HG03442 (cell line): ENCODE results near the gene ZMIZ2.

Experiments used
- ATAC-seq: cut with Tn5 transposase; IDR thresholded peaks from one replicate; pipeline ENCODE4 v1.9.1; 2021; ENCODE audit warnings: mild to moderate bottlenecking, moderate library complexity; ENCODE audit not compliant: unreplicated experiment

The ZMIZ2 gene

DNA sequence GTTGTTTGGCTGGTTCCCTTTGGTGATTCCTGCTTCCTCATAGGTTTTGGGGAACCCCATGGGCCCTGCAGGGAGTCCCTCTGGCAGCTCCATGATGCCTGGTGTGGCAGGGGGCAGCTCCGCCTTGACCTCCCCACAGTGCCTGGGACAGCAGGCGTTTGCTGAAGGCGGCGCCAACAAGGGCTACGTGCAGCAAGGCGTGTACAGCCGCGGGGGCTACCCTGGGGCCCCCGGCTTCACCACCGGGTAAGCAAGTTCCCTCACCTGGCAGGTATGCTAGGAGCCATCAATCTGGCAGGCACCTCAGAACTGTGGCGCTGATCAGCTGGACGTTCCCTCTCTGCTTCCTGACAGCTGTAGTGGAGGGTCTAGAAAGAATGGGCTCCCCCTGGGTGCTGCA, 8.3 kb downstream of the ZMIZ2 start:
- ATAC-seq: no peak

DNA sequence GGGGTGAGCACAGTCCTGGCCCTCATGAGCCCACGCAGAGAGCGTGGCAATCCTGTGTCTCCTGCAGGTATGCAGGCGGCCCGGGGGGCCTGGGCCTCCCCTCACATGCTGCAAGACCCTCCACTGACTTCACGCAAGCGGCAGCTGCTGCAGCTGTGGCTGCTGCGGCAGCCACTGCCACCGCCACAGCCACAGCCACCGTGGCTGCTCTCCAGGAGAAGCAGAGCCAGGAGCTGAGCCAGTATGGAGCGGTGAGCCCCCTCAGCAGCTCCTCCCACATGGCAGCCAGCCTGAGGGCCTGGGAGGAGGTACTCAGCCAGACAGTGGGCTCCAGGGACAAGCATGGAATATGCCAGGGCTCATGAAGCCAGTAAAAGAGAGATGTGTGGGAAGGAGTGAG, 8.7 kb downstream of the ZMIZ2 start:
- no peak for ATAC-seq

DNA sequence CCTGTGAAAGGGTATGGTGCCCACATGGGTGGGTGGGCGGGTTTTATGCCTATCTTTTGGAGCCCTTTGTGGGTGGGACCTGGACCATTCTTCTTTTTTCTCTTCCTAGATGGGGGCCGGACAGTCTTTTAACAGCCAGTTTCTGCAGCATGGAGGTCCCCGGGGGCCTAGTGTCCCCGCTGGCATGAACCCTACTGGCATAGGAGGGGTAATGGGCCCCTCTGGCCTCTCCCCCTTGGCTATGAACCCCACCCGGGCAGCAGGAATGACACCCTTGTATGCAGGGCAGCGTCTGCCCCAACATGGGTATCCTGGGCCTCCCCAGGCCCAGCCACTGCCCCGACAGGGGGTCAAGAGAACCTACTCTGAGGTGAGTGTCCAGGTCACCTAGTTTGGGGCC, 9.1 kb downstream of the ZMIZ2 start:
- ATAC-seq: no peak

DNA sequence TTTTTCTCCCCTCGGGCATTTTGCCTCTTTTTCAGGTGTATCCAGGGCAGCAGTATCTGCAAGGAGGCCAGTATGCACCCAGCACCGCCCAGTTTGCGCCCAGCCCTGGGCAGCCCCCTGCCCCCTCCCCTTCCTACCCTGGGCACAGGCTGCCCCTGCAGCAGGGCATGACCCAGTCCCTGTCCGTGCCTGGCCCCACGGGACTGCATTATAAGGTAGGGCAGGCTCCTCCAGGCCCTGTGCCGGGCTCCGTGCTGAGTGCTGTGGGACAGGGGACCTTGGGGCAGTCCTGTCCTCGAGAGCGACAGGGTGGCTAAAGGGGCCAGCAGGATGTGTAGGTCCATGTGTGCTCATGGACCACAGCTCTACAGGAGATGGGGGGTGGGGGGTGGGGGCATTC, 10.6 kb downstream of the ZMIZ2 start:
- ATAC-seq: no peak

DNA sequence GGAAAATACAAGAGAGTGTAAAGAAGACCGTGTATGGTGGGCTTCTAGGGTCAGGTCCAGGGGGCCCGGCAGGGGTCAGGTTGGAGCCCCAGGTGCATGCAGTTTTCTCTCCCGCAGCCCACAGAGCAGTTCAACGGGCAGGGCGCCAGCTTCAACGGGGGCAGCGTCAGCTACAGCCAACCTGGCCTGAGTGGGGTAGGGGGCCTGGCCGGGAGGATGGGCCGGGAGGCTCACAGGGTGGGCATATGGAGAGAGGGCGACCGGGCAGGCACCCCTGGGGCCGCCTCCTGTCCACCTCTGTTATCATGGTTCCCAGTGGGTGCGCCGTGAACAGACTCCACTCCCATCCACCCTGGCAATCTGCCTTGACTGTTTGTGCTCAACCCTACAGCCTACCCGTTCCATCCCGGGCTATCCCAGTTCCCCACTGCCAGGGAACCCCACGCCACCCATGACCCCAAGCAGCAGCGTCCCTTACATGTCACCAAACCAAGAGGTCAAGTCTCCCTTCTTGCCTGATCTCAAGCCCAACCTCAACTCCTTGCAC, 11.5 kb downstream of the ZMIZ2 start:
- no peak for ATAC-seq

DNA sequence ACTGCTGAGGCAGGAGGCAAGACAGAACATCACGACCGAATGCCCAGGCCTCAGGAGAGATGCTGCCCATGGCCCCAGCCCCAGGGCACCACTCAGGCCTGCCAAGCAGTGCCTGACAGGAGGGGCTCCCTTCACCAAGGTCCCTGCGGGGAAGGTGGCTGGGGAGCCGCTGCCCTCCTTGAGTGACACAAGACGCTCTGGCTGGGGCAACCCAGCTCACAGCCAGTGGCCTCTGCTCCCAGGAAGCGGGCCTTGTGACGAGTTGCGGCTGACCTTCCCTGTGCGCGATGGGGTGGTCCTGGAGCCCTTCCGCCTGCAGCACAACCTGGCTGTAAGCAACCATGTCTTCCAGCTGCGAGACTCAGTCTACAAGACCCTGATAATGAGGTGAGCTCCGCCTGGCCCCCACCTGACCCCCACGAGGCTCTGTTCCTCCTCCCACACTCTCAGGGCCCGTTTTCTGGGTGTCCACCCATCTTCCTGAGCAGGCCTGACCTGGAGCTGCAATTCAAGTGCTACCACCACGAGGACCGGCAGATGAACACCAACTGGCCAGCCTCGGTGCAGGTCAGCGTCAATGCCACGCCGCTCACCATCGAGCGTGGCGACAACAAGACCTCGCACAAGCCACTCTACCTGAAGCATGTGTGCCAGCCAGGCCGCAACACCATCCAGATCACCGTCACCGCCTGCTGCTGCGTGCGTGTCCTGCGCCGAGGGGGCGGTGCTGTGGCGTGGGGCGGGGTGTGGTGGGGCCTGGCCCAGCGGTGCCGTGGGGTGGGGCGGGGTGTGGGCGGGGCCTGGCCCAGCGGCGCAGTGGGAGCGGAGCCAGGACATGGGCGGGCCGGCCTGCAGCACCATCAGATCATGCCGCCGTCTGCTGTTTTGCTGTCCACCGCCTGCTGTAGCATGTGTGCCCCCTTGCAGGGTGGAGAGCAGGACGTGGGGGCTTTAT, 12.8 kb downstream of the ZMIZ2 start:
- no peak for ATAC-seq

DNA sequence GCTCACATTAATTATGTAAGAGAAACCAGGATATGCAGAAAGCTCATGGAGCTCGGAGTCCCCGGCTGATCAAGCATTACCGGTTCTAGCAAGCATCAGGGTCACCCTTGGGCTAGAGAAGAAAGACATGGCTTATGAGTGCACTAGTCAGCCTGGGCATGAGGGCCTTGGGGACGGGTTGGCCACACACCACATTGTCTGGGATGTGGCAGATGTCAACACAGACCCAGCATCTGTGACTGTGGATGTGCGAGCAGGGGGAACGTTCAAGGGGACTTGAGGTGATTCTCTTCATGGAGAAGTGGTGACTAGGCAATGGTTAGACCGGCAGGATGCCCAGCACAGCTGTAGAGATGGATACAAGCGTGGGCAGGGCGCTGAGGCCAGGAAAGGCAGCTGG, 13.7 kb downstream of the ZMIZ2 start:
- ATAC-seq: no peak

DNA sequence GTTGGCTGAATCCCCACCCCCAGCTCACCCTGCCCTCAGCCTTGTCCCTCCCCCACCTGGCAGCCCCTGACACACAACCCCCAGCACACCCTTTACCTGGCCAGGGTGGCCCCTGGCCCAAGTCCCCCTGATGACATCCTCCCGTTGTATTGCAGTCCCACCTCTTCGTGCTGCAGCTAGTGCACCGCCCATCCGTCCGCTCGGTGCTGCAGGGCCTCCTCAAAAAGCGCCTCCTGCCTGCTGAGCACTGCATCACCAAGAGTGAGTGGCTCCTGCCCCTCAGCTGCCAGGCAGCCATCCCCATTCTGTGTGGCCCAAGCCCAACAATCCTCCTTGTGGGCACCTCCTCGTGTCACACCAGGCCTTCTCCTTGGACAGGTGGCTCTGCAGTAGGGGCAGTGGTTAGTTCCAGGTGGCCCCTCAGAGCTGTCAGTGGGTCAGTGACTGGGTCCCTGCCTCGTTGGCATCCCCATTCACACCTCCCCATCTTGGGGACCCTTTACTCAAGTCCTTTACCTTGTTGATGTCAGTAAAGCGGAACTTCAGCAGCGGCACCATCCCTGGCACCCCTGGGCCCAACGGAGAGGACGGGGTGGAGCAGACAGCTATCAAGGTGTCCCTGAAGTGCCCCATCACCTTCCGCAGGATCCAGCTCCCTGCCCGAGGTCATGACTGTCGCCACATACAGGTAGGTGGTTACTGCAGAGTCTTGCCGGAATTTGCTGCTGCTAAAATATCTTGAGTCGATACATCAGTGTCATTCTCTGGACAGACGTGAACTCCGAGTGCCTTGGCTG, 14.3 kb downstream of the ZMIZ2 start:
- ATAC-seq: no peak

DNA sequence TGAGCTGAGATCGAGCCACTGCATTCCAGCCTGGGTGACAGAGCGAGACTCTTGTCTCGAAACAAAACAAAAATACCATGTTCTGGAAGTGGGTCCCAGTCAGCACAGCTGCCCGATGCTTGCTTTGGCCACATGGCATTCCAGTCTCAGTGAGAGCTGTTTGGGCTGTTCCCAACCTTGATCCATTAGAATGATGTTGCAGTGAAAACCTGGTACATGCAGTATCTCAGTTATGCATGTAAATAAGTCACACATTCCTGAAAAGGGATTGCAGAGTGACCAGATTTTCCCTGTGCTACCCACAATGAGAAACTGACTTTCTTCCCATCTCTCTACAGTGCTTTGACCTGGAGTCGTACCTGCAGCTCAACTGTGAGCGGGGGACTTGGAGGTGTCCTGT, 15.4 kb downstream of the ZMIZ2 start:
- ATAC-seq: no peak

DNA sequence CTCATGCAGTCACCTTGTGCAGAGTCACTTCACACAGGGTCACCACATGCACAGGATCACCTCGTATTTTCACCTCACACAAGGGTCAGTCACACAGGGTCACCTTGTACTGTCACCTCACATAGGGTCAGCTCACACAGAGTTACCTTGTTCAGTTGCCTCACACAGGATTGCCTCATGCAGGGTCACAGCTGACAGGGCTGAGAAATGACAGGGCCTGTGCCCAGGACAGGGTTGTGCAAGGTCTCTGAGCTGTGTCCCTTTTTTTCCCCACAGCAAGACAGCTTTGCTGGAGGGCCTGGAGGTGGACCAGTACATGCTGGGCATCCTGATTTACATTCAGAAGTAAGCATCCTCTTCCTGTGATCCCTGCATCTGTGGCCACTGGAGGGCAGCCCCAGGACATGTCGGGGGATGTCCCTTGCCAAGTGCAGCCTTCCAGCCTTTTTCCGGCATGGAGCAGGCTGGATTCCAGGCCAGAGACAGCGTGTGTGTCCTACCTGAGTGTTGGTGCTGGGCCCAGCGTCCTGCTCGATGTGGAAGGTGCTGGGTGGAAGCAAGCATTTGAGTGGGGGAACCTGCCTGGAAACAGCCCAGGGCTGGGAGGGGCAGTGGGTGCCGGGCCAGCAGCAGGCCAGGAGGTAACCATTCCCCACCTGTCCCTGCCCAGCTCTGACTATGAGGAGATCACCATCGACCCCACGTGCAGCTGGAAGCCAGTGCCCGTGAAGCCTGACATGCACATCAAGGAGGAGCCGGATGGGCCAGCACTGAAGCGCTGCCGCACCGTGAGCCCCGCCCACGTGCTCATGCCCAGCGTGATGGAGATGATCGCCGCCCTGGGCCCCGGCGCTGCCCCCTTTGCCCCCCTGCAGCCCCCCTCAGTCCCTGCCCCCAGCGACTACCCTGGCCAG, 16.3 kb downstream of the ZMIZ2 start:
- ATAC-seq: no peak

DNA sequence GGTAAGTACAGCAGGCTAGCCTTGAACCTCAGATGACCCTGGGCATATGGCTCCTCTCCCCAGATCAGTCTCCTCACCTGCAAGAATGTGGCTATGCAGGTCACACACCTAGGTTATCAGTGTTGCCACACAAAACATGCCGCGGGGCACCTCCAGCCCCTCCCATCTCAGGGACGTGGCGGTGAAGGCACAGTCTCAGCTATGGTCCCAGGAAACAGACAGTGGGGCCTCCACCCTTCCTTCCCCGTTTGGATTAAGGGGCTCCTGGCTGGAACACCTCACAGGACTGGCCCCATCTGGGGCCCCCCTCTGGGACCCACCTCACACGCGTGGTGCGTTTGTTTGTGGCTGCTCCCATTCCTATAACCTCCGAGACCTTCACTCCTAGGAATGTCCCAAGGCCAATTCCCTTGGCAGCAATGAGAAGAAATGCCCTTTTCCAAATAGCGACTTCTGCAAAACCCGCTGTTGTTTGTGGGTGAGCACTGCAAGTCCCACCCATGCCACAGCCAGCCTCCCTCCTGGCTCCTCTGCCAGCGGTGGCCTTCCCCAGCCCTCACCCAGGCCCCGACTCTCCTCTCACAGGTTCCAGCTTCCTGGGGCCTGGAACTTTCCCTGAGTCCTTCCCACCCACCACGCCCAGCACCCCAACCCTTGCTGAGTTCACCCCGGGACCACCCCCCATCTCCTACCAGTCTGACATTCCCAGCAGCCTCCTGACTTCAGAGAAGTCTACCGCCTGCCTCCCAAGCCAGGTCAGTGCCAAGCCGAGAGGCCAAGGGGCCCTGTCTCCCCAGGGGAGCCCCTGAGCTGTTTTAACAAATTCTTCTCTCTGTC, 17.1 kb downstream of the ZMIZ2 start:
- ATAC-seq: no peak

DNA sequence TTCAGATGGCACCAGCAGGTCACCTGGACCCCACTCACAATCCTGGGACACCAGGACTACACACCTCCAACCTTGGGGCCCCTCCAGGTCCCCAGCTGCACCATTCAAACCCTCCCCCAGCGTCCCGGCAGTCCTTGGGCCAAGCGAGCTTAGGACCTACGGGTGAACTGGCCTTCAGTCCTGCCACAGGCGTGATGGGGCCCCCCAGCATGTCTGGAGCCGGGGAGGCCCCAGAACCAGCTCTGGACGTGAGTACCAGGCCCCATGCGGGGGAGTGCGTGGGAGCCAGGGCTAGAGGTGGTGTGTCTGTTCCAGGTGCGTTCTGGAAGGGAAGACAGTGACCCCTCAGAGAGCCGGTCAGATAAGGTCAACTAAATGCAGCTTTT, 17.8 kb downstream of the ZMIZ2 start:
- ATAC-seq: no peak

DNA sequence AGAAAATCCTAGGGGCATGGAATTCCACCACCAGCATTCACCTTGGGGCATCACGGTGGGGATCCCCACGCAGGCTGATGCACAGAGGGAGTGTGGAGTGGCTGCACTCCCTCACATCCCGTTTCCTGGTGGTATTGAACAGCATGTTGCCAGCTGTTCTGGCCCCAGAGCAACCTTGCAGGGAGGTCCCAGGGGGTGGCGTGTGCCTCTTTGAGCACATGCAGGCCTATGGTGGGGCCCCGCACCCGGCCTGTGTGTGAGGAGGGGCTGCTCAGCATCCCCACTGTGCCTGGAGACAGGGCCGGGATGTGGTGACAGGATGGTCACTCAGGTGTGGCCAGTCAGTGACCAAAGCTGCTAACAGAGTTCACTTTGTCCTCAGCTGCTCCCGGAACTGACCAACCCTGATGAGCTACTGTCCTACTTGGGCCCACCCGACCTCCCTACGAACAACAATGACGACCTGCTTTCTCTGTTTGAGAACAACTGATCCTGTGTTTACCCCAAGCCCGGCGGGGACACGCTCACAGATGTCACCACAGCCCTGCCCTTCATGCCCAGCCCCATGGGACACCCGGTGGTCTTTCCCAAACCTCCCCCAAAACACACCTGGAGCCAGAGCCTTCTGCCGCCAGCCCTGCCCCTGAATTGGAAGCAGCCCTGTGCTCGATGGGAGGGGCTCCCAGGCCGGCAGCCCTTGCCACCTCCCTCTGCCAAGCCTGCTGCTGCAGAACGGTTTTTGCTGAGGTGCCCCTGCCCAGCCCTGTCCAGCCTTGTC, 18.7 kb downstream of the ZMIZ2 start:
- no peak for ATAC-seq

DNA sequence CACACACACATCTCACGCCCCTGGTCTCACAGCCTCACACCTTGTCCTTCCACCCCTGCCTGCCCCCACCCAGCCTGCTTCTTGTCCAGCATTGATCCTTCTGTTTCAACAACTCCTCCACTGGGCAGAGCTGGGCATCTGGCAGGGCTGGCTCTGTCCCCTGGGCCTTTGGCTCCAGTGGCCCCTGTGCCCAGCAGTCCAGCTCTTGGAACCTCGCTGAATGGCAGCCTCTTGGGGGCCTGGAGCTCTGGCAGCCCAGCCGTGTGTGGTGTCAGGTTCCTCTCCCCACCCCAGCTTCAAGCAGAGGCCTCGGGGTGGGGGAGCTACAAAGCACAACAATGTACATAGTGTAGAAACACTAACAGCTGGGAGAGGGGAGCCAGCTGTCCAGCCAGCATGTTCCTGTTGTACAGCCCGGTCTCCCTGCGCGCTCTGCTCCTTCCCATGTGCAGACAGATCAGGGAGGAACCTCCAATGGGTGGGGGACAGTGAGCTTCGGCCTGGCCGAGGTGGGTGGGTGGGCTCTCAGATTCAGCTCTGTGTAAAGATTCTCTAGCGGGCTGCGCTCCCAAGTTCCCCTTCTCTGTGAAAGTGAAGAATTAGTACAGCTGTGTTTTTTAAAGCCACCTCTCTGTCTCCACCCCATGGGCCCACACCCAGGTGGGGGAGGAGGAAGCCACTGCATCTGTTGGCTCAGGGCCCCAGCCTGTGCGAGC, 19.4 kb downstream of the ZMIZ2 start:
- ATAC-seq: no peak

DNA sequence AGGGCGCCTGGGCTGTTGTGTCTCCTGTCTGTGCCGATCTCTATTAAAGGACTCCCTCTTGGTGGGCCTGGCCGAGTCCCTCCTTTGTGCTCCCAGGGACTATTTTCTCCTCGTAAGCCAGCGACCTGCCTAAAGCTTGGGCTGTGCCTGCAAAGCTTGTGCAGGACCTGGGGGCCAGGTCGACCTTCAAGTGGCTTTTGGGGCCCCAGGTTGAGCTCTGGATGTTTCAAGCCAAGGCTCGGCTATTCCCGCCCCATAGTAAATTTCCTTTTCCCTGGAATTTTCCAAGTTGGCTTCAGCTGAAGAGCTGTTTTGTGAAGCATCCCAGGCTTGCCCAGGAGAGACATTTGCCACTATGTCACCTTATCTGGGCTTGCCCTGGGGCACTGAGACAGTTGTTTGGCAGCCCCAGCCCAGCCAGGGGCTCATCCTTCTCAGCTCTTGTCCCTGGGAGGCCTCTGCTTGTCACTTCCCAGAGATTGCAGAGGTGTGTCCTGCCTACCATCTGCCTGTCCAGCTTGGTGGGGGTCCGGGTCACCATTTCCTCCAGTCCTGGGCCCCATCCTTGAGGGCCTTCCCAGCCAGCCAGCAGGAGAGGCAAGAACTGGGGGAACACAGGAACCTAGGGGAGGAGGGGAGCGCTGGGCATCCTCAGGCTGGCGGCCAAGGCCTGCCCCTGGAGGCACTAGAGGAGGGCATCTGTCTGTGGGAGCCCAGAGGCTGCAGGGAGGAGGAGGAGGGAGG, 20.2 kb downstream of the ZMIZ2 start:
- ATAC-seq: no peak

DNA sequence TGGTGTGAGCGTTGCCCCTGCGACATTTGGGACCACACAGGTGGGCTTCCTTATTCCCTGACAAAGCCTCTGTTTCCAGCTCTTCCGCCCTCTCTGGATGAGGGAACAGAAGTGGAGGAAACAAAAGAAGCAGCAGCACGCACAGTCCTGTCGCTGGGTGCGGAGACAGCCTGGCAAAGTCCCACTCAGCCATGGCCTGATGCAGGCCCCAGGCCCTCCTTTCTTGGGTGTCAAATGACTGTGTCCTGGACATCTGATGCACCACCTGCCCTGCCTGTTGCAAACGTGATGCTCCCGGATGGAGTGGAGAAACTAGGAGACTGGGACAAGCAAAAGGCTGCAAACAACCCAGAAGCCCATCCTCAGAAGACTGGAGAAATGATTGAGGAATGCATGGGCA, 20.7 kb downstream of the ZMIZ2 start:
- ATAC-seq: no peak

DNA sequence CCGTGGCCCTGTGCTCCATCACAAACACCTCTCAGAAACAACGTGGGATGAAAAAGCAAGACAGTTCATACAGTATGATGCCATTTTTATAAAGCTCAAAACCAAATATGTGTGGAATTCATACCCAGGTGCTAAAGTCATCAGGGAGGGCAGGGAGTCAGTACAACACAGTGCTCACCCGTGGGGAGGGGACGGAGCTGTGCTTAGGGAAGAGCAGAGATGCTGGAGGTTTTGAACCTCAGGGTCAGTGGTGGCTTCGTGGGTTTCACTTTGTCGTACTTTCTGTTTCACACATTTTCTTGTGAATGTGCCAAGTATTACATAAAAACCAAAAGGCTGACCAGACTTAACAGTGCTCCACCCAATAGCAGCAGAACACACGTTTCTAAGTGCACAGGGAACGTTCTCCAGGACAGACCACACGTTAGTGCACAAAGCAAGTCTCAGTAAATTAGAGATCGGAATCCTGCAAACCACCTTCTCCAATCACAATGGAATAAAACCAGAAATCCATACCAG, 21.2 kb downstream of the ZMIZ2 start:
- ATAC-seq: peak; percentile 65

DNA sequence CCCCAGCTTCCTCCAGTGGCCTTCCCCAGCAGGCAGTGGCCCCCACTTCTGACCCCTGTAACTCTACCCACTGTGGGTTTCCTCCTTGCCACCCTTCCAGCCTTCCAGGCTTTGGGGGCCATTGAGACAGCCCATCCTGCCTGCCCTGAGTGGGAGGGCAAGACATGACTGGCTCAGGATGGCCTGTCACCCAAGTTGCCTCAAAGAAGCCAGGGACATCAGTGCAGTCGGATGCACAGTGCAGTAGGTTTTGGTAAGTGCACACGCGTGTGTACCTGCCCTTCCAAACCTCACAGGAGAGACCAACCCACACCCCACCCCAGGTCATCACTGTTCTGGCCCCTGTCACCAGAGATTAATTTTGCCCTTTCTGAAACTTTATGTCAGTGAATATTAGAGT, 22.7 kb downstream of the ZMIZ2 start:
- ATAC-seq: no peak
